D721Med (cell line): Measurements from ENCODE around the gene BBS9.

Experiments used
- DNase-seq: peaks from one replicate; pipeline ENCODE4 v3.0.0; 2011; ENCODE audit warnings: low spot score; ENCODE audit not compliant: insufficient read length
- FAIRE-seq: peaks from 2 replicates; lab custom pipeline; 2011; peaks lifted over from hg19 to GRCh38; lab: Jason Lieb, UNC
- CTCF ChIP-seq: IDR thresholded peaks from 2 replicates; pipeline ENCODE4 v1.5.1; 2012; ENCODE audit warnings: mild to moderate bottlenecking, control low read depth; ENCODE audit not compliant: insufficient read depth; ENCODE audit errors: missing control alignments

Gene BBS9

GRCh38 chr7:33616752-33617151 is 487.4 kb downstream of the BBS9 start:
- FAIRE-seq (no peak), DNase-seq (no peak)
- TF ChIP-seq CTCF: no peak

GRCh38 chr7:33619264-33619663 is 489.9 kb downstream of the BBS9 start:
- TF ChIP-seq CTCF: no peak
- FAIRE-seq: no peak

GRCh38 chr7:33623267-33623666 is 493.9 kb downstream of the BBS9 start:
- FAIRE-seq: no peak

More at GRCh38 chr7:33619264-33619663, 489.9 kb downstream of the BBS9 start:
- no peak for DNase-seq

GRCh38 chr7:33624215-33624614 is 494.9 kb downstream of the BBS9 start:
- DNase-seq (no peak), FAIRE-seq (no peak)
- no peak for TF ChIP-seq CTCF

More at GRCh38 chr7:33623267-33623666, 493.9 kb downstream of the BBS9 start:
- no peak for TF ChIP-seq CTCF
- no peak for DNase-seq

GRCh38 chr7:33626869-33627268 is 497.5 kb downstream of the BBS9 start:
- FAIRE-seq: no peak
- TF ChIP-seq CTCF: no peak
- DNase-seq: no peak

GRCh38 chr7:33627741-33628140 is 498.4 kb downstream of the BBS9 start:
- no peak for TF ChIP-seq CTCF
- FAIRE-seq (no peak), DNase-seq (no peak)

- FAIRE-seq: no peak
- no peak for DNase-seq
- TF ChIP-seq CTCF: no peak
Observed at GRCh38 chr7:33628894-33629293, 499.5 kb downstream of the BBS9 start.
